Effector memory CD4-positive, alpha-beta T cell (primary cell): ENCODE measurements around the gene ANGPT4.

ENCODE experiments used
- DNase-seq, 3 donors: peaks; one replicate each; pipeline ENCODE4 v3.0.0-alpha.2; 2020
- H3K27ac ChIP-seq: 2 replicates; pipeline ENCODE4 v1.7.0; 2013; ENCODE audit warnings: mild to moderate bottlenecking, low read length, moderate library complexity; ENCODE audit not compliant: insufficient read depth, poor library complexity, severe bottlenecking
- H3K27me3 ChIP-seq: replicated peaks from 2 replicates; pipeline ENCODE4 v1.7.0; 2013; ENCODE audit warnings: mild to moderate bottlenecking, low read length; ENCODE audit not compliant: insufficient read depth, control insufficient read depth, poor library complexity, severe bottlenecking
- H3K36me3 ChIP-seq: 2 replicates; pipeline ENCODE4 v1.7.0; 2013; ENCODE audit warnings: mild to moderate bottlenecking, low read length, moderate library complexity; ENCODE audit not compliant: control insufficient read depth, insufficient read depth
- H3K4me1 ChIP-seq: 2 replicates; pipeline ENCODE4 v1.7.0; 2013; ENCODE audit warnings: low read length, mild to moderate bottlenecking; ENCODE audit not compliant: control insufficient read depth, insufficient read depth, poor library complexity, severe bottlenecking
- H3K4me3 ChIP-seq: 2 replicates; pipeline ENCODE4 v1.7.0; 2013; ENCODE audit warnings: low read length, low read depth, mild to moderate bottlenecking; ENCODE audit not compliant: insufficient read depth, poor library complexity, severe bottlenecking
- H3K9me3 ChIP-seq: 2 replicates; pipeline ENCODE4 v1.7.0; 2013; ENCODE audit warnings: mild to moderate bottlenecking, low read length, moderate library complexity; ENCODE audit not compliant: control insufficient read depth

The ANGPT4 gene

GRCh38 chr20:879626-880025, 36.5 kb downstream of the ANGPT4 start:
- H3K9me3 ChIP-seq, result no peaks in the 10 kb centered on the region
- no peaks in the 10 kb centered on the region for H3K36me3 ChIP-seq
- peaks cover 3% of the 10 kb centered on the region for H3K27me3 ChIP-seq
- no peak overlapping the region for H3K27ac ChIP-seq
- H3K4me1 ChIP-seq, result peaks cover 6% of the 10 kb centered on the region
- no peak overlapping the region for H3K4me3 ChIP-seq
- DNase-seq, result no peak

GRCh38 chr20:878511-879307, 37.4 kb downstream of the ANGPT4 start:
- Histone ChIP-seq H3K36me3 (no peaks in the 10 kb centered on the region), H3K4me3 (no peak overlapping the region), H3K27me3 (no peaks in the 10 kb centered on the region), H3K4me1 (peaks cover 6% of the 10 kb centered on the region), H3K27ac (no peak overlapping the region), H3K9me3 (no peaks in the 10 kb centered on the region)
- no peak for DNase-seq

GRCh38 chr20:877814-878213, 38.3 kb downstream of the ANGPT4 start:
- DNase-seq, result no peak
- Histone ChIP-seq H3K9me3 (no peaks in the 10 kb centered on the region), H3K27me3 (no peaks in the 10 kb centered on the region), H3K4me1 (peaks cover 6% of the 10 kb centered on the region), H3K36me3 (no peaks in the 10 kb centered on the region), H3K27ac (no peak overlapping the region), H3K4me3 (no peak overlapping the region)

- no peak overlapping the region for H3K4me3 ChIP-seq
- no peaks in the 10 kb centered on the region for H3K4me1 ChIP-seq
- no peak overlapping the region for H3K27ac ChIP-seq
- H3K27me3 ChIP-seq, result no peaks in the 10 kb centered on the region
- H3K9me3 ChIP-seq, result no peaks in the 10 kb centered on the region
- DNase-seq, result no peak
- no peaks in the 10 kb centered on the region for H3K36me3 ChIP-seq
These were observed 41.0 kb downstream of the ANGPT4 start for GRCh38 chr20:875115-875514.

- Histone ChIP-seq H3K9me3 (no peaks in the 10 kb centered on the region), H3K4me3 (no peak overlapping the region), H3K36me3 (no peaks in the 10 kb centered on the region), H3K27ac (no peak overlapping the region), H3K4me1 (no peaks in the 10 kb centered on the region), H3K27me3 (no peaks in the 10 kb centered on the region)
- no peak for DNase-seq
These were observed 42.1 kb downstream of the ANGPT4 start for GRCh38 chr20:873875-874607.

- H3K4me1 ChIP-seq, result no peaks in the 10 kb centered on the region
- H3K27ac ChIP-seq, result no peak overlapping the region
- DNase-seq, result no peak
- H3K4me3 ChIP-seq, result no peak overlapping the region
- no peaks in the 10 kb centered on the region for H3K9me3 ChIP-seq
- no peaks in the 10 kb centered on the region for H3K36me3 ChIP-seq
- no peaks in the 10 kb centered on the region for H3K27me3 ChIP-seq
These were observed 43.1 kb downstream of the ANGPT4 start for GRCh38 chr20:872855-873520.

GRCh38 chr20:871948-872347, 44.2 kb downstream of the ANGPT4 start:
- H3K9me3 ChIP-seq, result no peaks in the 10 kb centered on the region
- DNase-seq, result no peak
- no peaks in the 10 kb centered on the region for H3K27me3 ChIP-seq
- no peak overlapping the region for H3K27ac ChIP-seq
- no peak overlapping the region for H3K4me3 ChIP-seq
- no peaks in the 10 kb centered on the region for H3K36me3 ChIP-seq
- no peaks in the 10 kb centered on the region for H3K4me1 ChIP-seq

GRCh38 chr20:871436-871835, 44.7 kb downstream of the ANGPT4 start:
- Histone ChIP-seq H3K27ac (no peak overlapping the region), H3K9me3 (no peaks in the 10 kb centered on the region), H3K27me3 (no peaks in the 10 kb centered on the region), H3K4me3 (no peak overlapping the region), H3K36me3 (no peaks in the 10 kb centered on the region), H3K4me1 (no peaks in the 10 kb centered on the region)
- DNase-seq, result no peak

GRCh38 chr20:870758-871157, 45.4 kb downstream of the ANGPT4 start:
- no peak overlapping the region for H3K27ac ChIP-seq
- H3K4me3 ChIP-seq, result no peak overlapping the region
- H3K9me3 ChIP-seq, result no peaks in the 10 kb centered on the region
- H3K36me3 ChIP-seq, result no peaks in the 10 kb centered on the region
- DNase-seq, result no peak
- no peaks in the 10 kb centered on the region for H3K4me1 ChIP-seq
- H3K27me3 ChIP-seq, result no peaks in the 10 kb centered on the region

DNA sequence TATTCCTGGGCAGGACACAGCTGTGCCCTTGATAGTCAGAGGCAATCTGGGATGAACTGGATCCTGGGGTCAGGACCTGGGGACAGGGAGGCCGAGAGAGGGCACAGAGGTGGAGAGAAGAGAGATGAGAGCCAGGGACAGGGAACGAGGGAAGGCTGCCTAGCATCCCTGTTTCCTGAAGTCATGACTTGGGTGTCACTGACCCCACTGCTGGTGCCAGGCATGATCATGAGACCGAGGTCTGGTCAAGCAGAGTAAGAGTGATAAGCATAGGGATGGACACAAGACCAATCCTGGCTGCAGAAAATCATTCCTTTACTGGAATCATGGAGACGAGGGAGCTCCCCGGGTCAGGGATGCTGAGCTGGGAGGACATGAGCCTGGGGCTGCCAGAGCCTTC, 46.5 kb downstream of the ANGPT4 start:
- no peaks in the 10 kb centered on the region for H3K27me3 ChIP-seq
- no peak overlapping the region for H3K27ac ChIP-seq
- H3K9me3 ChIP-seq, result no peaks in the 10 kb centered on the region
- H3K4me3 ChIP-seq, result no peak overlapping the region
- DNase-seq, result no peak
- no peaks in the 10 kb centered on the region for H3K36me3 ChIP-seq
- H3K4me1 ChIP-seq, result no peaks in the 10 kb centered on the region
